ENCODE data around the gene C1GALT1. TPM values are rescaled to one million over a fixed set of nuclear protein-coding genes. Genes with fewer than 3 reads are reported as not detected.

The C1GALT1 gene
- total RNA-seq, 1 experiment from 2014 or later = 81.5 TPM

GRCh38 chr7:7246223-7246622 is 63.9 kb downstream of the C1GALT1 start:
- H3K4me1 ChIP-seq (ENCODE audit: insufficient read depth, low read length) = no peaks in the 10 kb centered on the region
- H3K79me1 ChIP-seq (ENCODE audit: insufficient read depth, low read depth, low read length, poor library complexity, severe bottlenecking) = no peaks in the 10 kb centered on the region
- no peak overlapping the region for H3K14ac ChIP-seq (ENCODE audit: insufficient read depth, low read length)
- peak overlapping the region in 2 of 3 experiments; percentile 47 to 74; a peak in 2 of 7 replicates for H3K27ac Mint-ChIP-seq
- H3K79me2 ChIP-seq (ENCODE audit: insufficient read depth, low read length) = no peaks in the 10 kb centered on the region
- H2BK5ac ChIP-seq (ENCODE audit: insufficient read length, low read length) = no peak overlapping the region
- no peak overlapping the region for H3K4ac ChIP-seq (ENCODE audit: low read depth, low read length)
- H4K8ac ChIP-seq (replicated peaks; ENCODE audit: insufficient read length, low read depth, low read length) = no peak overlapping the region
- no peaks in the 10 kb centered on the region for H3K23me2 ChIP-seq (ENCODE audit: insufficient read length, low read depth, low read length, poor library complexity, severe bottlenecking)
- H3K27me3 ChIP-seq (ENCODE audit: insufficient read depth, low read length) = no peaks in the 10 kb centered on the region
- no peak overlapping the region for H2AFZ ChIP-seq (ENCODE audit: low read length)
- no peak overlapping the region for H3K4me3 Mint-ChIP-seq
- no peaks in the 10 kb centered on the region for H3K9me3 ChIP-seq (ENCODE audit: control insufficient read depth, low read depth, low read length)
- H3K4me1 Mint-ChIP-seq = peaks cover 15 to 26% of the 10 kb centered on the region in 2 experiments
- H3K23ac ChIP-seq (ENCODE audit: insufficient read length, low read depth, low read length) = no peak overlapping the region
- WGBS (ENCODE audit: extremely low coverage, insufficient read length, low lambda C conversion rate) = no CpG with 5 or more reads among the region's 3 CpGs
- no peak overlapping the region for H2BK20ac ChIP-seq (ENCODE audit: low read depth, low read length, poor library complexity, severe bottlenecking)
- H3K9ac ChIP-seq (ENCODE audit: extremely low read depth, insufficient read length, low read length) = no peak overlapping the region
- no peak overlapping the region for H3K4me2 ChIP-seq (ENCODE audit: insufficient read depth, insufficient read length, low read length)
- H3K36me3 Mint-ChIP-seq (ENCODE audit: insufficient read depth in 1 of 3, low read depth in 3 of 3) = peaks cover 6 to 26% (median 21%) of the 10 kb centered on the region in 3 experiments; a peak in 6 of 7 replicates
- H4K5ac ChIP-seq (ENCODE audit: insufficient read length, low read depth, low read length) = no peak overlapping the region
- no peak overlapping the region for H2AK5ac ChIP-seq (ENCODE audit: insufficient read length, low read length)
- no peak overlapping the region for H4K91ac ChIP-seq (ENCODE audit: insufficient read length, low read depth, low read length)
- no peak for DNase-seq
- H2BK12ac ChIP-seq (ENCODE audit: insufficient read length, low read depth, low read length) = no peak overlapping the region
- H3K27me3 Mint-ChIP-seq (ENCODE audit: low read depth) = no peaks in the 10 kb centered on the region
- H3T11ph ChIP-seq (ENCODE audit: low read length) = no peak overlapping the region
- no peaks in the 10 kb centered on the region for H4K20me1 ChIP-seq (ENCODE audit: control insufficient read depth, insufficient read depth, insufficient read length)
- H3K27ac ChIP-seq (ENCODE audit: insufficient read length, low read depth, low read length) = no peak overlapping the region
- no peak for TF ChIP-seq CTCF (conservative IDR thresholded peaks at IDR 0.05)
- H2BK15ac ChIP-seq (ENCODE audit: low read depth, low read length) = no peak overlapping the region
- no peak overlapping the region for H3K56ac ChIP-seq (ENCODE audit: insufficient read length, low read depth, low read length)
- H3K9me3 Mint-ChIP-seq = no peaks in the 10 kb centered on the region
- no peak overlapping the region for H2BK120ac ChIP-seq (ENCODE audit: low read depth, low read length, poor library complexity, severe bottlenecking)
- H3K18ac ChIP-seq (ENCODE audit: insufficient read length, low read depth, low read length) = no peak overlapping the region
